Breast epithelium (tissue), 3 donors: ENCODE data around the gene SRPK1.

Experiments
- POLR2A ChIP-seq: fragments of 450-650 bp; IDR thresholded peaks from one replicate; pipeline ENCODE4 v1.6.1; 2016; ENCODE audit warnings: antibody characterized with exemption, mild to moderate bottlenecking, moderate library complexity
- POLR2AphosphoS5 ChIP-seq, 3 donors: sonication (generic); formaldehyde crosslinking; IDR thresholded peaks; one replicate each; pipeline ENCODE4 v1.6.1; 2017; ENCODE audit warnings: antibody characterized with exemption in 3 of 3
- TF ChIP-seq, protein P1 (sequence below), 3 donors: fragments of 450-650 bp; IDR thresholded peaks; one replicate each; pipeline ENCODE4 v1.5.1; 2016 to 2017; ENCODE audit warnings: antibody characterized with exemption in 3 of 3, mild to moderate bottlenecking in 3 of 3, moderate library complexity in 3 of 3

DNA sequence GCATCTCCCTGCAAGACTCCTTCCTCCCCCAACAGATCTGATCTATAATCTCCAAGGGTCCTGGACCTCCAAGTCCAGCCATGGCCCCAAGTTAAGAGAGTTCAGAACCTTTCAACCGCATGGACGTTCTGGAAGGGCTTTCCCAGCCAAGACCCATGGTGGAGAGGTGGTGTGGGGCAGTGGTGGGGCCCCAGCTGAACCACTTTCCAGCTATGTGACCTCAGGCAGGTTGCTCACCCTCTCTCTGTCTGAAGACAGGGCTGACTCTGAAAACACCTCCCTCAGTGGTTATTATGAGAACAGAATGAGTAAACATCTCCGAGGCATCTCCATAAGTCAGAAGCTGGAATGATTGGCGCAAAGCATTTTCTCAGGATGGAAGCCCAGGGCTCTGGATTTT, 124.7 kb downstream of the SRPK1 start:
- TF ChIP-seq, protein P1, sequence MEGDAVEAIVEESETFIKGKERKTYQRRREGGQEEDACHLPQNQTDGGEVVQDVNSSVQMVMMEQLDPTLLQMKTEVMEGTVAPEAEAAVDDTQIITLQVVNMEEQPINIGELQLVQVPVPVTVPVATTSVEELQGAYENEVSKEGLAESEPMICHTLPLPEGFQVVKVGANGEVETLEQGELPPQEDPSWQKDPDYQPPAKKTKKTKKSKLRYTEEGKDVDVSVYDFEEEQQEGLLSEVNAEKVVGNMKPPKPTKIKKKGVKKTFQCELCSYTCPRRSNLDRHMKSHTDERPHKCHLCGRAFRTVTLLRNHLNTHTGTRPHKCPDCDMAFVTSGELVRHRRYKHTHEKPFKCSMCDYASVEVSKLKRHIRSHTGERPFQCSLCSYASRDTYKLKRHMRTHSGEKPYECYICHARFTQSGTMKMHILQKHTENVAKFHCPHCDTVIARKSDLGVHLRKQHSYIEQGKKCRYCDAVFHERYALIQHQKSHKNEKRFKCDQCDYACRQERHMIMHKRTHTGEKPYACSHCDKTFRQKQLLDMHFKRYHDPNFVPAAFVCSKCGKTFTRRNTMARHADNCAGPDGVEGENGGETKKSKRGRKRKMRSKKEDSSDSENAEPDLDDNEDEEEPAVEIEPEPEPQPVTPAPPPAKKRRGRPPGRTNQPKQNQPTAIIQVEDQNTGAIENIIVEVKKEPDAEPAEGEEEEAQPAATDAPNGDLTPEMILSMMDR (IDR thresholded peaks at IDR 0.05), result no peak
- TF ChIP-seq POLR2A (no peak), POLR2AphosphoS5 (IDR thresholded peaks at IDR 0.05) (no peak)
